ENCODE results near the gene PRR23E. TPM values are rescaled to one million over a fixed set of nuclear protein-coding genes. Genes with fewer than 3 reads are reported as not detected.

PRR23E gene
- total RNA-seq, 1 experiment from 2014 or later, result not detected

DNA sequence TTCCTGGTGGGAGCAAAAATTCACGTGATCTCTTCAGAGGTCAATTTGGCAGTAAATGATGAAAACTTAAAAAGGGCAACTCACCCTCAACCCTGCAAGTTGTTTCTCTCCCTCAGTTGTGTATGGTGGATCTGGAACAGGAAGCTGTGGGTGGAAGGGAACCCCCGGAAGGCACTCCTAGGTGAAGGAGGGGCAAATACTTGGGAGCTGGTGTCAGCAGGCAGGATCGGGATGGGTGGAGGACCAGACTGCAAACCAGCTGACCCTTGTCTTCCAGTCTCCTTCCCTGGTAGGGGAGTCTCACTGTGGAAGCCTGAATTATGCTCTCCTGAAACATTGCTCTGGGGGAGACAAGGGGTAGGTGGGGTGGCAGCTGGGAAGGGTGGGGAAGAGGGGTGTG is 33.5 kb downstream of the PRR23E start:
- CTCF ChIA-PET, result no interaction called here

DNA sequence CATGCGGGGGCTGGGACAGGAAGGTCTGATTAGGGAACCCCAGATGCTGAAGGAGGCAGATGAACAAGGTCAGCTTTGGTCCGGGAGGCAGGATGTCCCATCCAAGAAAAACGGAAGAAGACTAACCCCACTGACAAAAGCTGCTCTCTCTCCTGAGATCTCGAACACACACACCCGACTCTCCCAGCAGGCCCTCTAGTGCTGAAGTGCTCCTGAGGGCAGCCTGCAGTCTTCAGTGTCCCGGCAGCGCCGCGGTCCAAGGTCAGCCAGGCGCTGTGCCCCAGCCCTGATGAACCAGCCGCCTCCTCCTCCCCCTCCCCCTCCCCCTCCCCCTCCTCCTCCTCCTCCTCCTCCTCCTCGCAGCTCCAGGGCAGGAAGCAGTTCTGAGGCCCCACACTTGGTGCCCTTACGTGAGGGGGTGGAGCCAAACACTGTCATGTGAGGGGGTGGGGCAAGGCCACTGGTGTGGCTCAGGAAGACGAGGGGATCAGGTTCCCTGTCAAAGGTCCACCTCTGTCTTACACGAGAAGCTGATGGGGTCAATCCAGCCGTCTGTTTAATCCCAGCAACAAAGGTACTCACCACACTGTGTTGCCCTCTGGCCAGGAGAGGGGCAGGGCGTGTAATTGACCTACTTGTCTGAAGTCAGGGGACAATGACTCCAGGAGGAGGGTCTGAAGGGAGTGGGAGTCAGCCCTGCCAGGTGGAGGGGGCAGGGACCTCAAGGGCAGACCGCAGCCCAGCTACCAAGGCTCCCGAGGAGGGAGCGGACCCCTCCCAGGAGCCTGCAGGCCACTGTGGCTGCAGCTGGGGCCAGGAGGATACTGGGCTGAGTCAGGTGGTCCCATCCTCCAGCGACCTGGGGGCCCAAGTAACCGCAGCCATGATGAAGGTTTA is 34.3 kb downstream of the PRR23E start:
- CTCF ChIA-PET, result no interaction called here
- Histone ChIP-seq H3K79me2 (ENCODE audit: low read depth) (no peaks in the 10 kb centered on the region), H2AFZ (no peak overlapping the region)

More for the DNA sequence above, 33.5 kb downstream of the PRR23E start:
- Histone ChIP-seq H3K9me3 (ENCODE audit: insufficient read depth, low read depth) (no peaks in the 10 kb centered on the region), H3F3A (ENCODE audit: insufficient read depth, low read depth) (no peaks in the 10 kb centered on the region), H2AFZ (no peak overlapping the region), H3K4me2 (peak overlapping the region; percentile 42), H3K36me3 (ENCODE audit: low read depth) (no peaks in the 10 kb centered on the region), H3K79me2 (ENCODE audit: low read depth) (no peaks in the 10 kb centered on the region), H3K27ac (no peak overlapping the region), H4K20me1 (ENCODE audit: insufficient read depth) (no peaks in the 10 kb centered on the region), H3K4me3 (no peak overlapping the region), H3K9me2 (ENCODE audit: insufficient read depth) (no peaks in the 10 kb centered on the region), H3K27me3 (ENCODE audit: insufficient read depth, low read depth) (no peaks in the 10 kb centered on the region), H3K4me1 (replicated peaks; ENCODE audit: insufficient read depth) (no peaks in the 10 kb centered on the region)
- TF ChIP-seq, protein P1, sequence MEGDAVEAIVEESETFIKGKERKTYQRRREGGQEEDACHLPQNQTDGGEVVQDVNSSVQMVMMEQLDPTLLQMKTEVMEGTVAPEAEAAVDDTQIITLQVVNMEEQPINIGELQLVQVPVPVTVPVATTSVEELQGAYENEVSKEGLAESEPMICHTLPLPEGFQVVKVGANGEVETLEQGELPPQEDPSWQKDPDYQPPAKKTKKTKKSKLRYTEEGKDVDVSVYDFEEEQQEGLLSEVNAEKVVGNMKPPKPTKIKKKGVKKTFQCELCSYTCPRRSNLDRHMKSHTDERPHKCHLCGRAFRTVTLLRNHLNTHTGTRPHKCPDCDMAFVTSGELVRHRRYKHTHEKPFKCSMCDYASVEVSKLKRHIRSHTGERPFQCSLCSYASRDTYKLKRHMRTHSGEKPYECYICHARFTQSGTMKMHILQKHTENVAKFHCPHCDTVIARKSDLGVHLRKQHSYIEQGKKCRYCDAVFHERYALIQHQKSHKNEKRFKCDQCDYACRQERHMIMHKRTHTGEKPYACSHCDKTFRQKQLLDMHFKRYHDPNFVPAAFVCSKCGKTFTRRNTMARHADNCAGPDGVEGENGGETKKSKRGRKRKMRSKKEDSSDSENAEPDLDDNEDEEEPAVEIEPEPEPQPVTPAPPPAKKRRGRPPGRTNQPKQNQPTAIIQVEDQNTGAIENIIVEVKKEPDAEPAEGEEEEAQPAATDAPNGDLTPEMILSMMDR (conservative IDR thresholded peaks at IDR 0.05), result no peak
- no peak for TF ChIP-seq EZH2 (IDR thresholded peaks at IDR 0.05; ENCODE audit: low read depth)
- POLR2A ChIA-PET (ENCODE audit: unreplicated experiment), result interaction anchor here (0.8 kb wide), 1 partner anchor 15 kb away, joined by 11 read pairs; no protein-coding TSS in a partner anchor
- DNase-seq, result peak in 1 of 2 experiments; percentile 43
- intact Hi-C loops (cut with micrococcal nuclease; ENCODE audit: unreplicated experiment), result no loop called here
- BruUV-seq (replicated peaks), result no TSS peak

DNA sequence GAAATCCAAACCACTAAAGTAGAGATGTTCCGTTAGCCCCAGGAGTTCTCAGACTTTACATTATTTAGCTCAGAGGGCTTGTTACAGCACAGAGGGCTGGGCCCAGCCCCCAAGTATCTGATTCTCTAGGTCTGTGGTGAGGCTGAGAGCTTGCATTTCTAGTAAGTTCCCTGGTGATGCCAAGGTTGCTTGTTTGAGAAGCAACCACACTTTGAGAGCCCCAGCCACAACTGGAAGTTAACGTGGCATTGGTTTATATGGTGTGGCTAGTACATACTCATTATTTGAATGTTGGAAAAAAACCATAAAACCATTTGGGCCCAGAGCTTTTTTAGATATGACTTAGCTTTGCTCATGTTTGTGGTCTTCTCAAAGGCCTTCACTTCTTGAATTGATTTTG is 35.9 kb downstream of the PRR23E start:
- TF ChIP-seq, protein P1 (conservative IDR thresholded peaks at IDR 0.05), result no peak
- TF ChIP-seq EZH2 (IDR thresholded peaks at IDR 0.05; ENCODE audit: low read depth), result no peak
- no peak overlapping the region for H3K27ac ChIP-seq

More for the DNA sequence above, 34.3 kb downstream of the PRR23E start:
- H4K20me1 ChIP-seq (ENCODE audit: insufficient read depth), result no peaks in the 10 kb centered on the region
- no peaks in the 10 kb centered on the region for H3F3A ChIP-seq (ENCODE audit: insufficient read depth, low read depth)
- no peak overlapping the region for H3K4me3 ChIP-seq
- H3K27me3 ChIP-seq (ENCODE audit: insufficient read depth, low read depth), result no peaks in the 10 kb centered on the region
- no peaks in the 10 kb centered on the region for H3K9me2 ChIP-seq (ENCODE audit: insufficient read depth)
- H3K4me2 ChIP-seq, result peak overlapping the region; percentile 42
- BruUV-seq (replicated peaks), result no TSS peak
- TF ChIP-seq, protein P1 (conservative IDR thresholded peaks at IDR 0.05), result no peak
- no peak for TF ChIP-seq EZH2 (IDR thresholded peaks at IDR 0.05; ENCODE audit: low read depth)
- H3K27ac ChIP-seq, result no peak overlapping the region
- no peaks in the 10 kb centered on the region for H3K36me3 ChIP-seq (ENCODE audit: low read depth)
- POLR2A ChIA-PET (ENCODE audit: unreplicated experiment), result interaction anchor here (0.6 kb wide), 2 partner anchors 208 to 315 kb away, joined by 5 to 13 read pairs; no protein-coding TSS in a partner anchor
- H3K9me3 ChIP-seq (ENCODE audit: insufficient read depth, low read depth), result no peaks in the 10 kb centered on the region
- H3K4me1 ChIP-seq (replicated peaks; ENCODE audit: insufficient read depth), result no peaks in the 10 kb centered on the region
- DNase-seq, result peak in 1 of 2 experiments; percentile 50
- intact Hi-C loops (cut with micrococcal nuclease; ENCODE audit: unreplicated experiment), result no loop called here

More for the DNA sequence above, 35.9 kb downstream of the PRR23E start:
- ChIA-PET CTCF (no interaction called here), POLR2A (ENCODE audit: unreplicated experiment) (no interaction called here)
- Histone ChIP-seq H3K4me1 (replicated peaks; ENCODE audit: insufficient read depth) (no peaks in the 10 kb centered on the region), H2AFZ (no peak overlapping the region), H3K9me3 (ENCODE audit: insufficient read depth, low read depth) (no peaks in the 10 kb centered on the region), H3K27me3 (ENCODE audit: insufficient read depth, low read depth) (no peaks in the 10 kb centered on the region), H3K4me2 (no peak overlapping the region), H4K20me1 (ENCODE audit: insufficient read depth) (no peaks in the 10 kb centered on the region), H3K36me3 (ENCODE audit: low read depth) (no peaks in the 10 kb centered on the region), H3K79me2 (ENCODE audit: low read depth) (no peaks in the 10 kb centered on the region), H3K4me3 (no peak overlapping the region), H3F3A (ENCODE audit: insufficient read depth, low read depth) (no peaks in the 10 kb centered on the region), H3K9me2 (ENCODE audit: insufficient read depth) (no peaks in the 10 kb centered on the region)
- intact Hi-C loops (cut with micrococcal nuclease; ENCODE audit: unreplicated experiment), result no loop called here
- no peak for DNase-seq
- BruUV-seq (replicated peaks), result no TSS peak
